Endothelial cell of umbilical vein (primary cell): ENCODE results near the gene RGR. TPM values are rescaled to one million over a fixed set of nuclear protein-coding genes. Genes with fewer than 3 reads are reported as not detected.

Source experiments
- BruUV-seq: library from RNA; stranded (reverse); fragments of 400-500 nt; replicated peaks from 2 replicates; lab custom pipeline; 2021; lab: Mats Ljungman, UMichigan
- CTCF ChIA-PET: fragments of 300-600, 350-600 bp; sonication (Branson Sonifier 250); formaldehyde crosslinking; loops from one replicate; lab custom pipeline; 2021; ENCODE audit warnings: antibody characterized with exemption, inconsistent platforms; lab: Charles Lee
- POLR2A ChIA-PET: fragments of 300-600, 350-600 bp; sonication (Branson Sonifier 250); formaldehyde crosslinking; loops from one replicate; lab custom pipeline; 2021; ENCODE audit warnings: antibody characterized with exemption, inconsistent platforms; lab: Charles Lee
- DNase-seq: peaks from one replicate; pipeline ENCODE4 v3.0.0-alpha.2; 2011; ENCODE audit warnings: low read depth, low spot score
- FAIRE-seq: peaks from 2 replicates; lab custom pipeline; 2011; peaks lifted over from hg19 to GRCh38; lab: Jason Lieb, UNC
- H2AFZ ChIP-seq: 2 replicates; pipeline ENCODE4 v1.6.0; 2012; ENCODE audit warnings: low read depth, low read length, control low read depth, inconsistent platforms
- H3K27ac ChIP-seq: 2 replicates; pipeline ENCODE4 v1.5.1; 2011; ENCODE audit warnings: low read depth, mild to moderate bottlenecking, control low read depth, low read length, moderate library complexity; ENCODE audit not compliant: insufficient read depth
- H3K27me3 ChIP-seq, 2 experiments: 2 replicates each; pipeline versions ENCODE4 v1.6.0 to v1.6.1; 2011; ENCODE audit warnings: low read length in 2 of 2, mixed read lengths in 1 of 2; ENCODE audit not compliant: control insufficient read depth in 2 of 2, insufficient read depth in 2 of 2
- H3K36me3 ChIP-seq, 2 experiments: 2 replicates in 1 of 2; 3 replicates in 1 of 2; pipeline ENCODE4 v1.5.1; 2011; ENCODE audit warnings: low read length in 2 of 2, mild to moderate bottlenecking in 1 of 2, moderate library complexity in 1 of 2; ENCODE audit not compliant: control insufficient read depth in 2 of 2, insufficient read depth in 2 of 2; ENCODE audit errors: extremely low read depth in 1 of 2
- H3K4me1 ChIP-seq: 3 replicates; pipeline ENCODE4 v1.5.1; 2011; ENCODE audit warnings: mild to moderate bottlenecking, low read length; ENCODE audit not compliant: control insufficient read depth, insufficient read depth; ENCODE audit errors: extremely low read depth
- H3K4me2 ChIP-seq: 2 replicates; pipeline ENCODE4 v1.6.1; 2011; ENCODE audit warnings: low read length, control low read depth, mixed read lengths; ENCODE audit not compliant: insufficient read depth
- H3K4me3 ChIP-seq, 3 experiments: fragments of 200-600 bp in 1 of 3; sonication (generic), shearing (Covaris generic) in 1 of 3; replicated peaks in 1 of 3; 2 replicates each; pipeline ENCODE4 v1.5.1; 2011 to 2016; ENCODE audit warnings: control low read depth in 3 of 3, low read length in 3 of 3, mild to moderate bottlenecking in 2 of 3, inconsistent platforms in 1 of 3, low read depth in 1 of 3, moderate library complexity in 1 of 3; ENCODE audit not compliant: insufficient read depth in 1 of 3
- H3K79me2 ChIP-seq: 2 replicates; pipeline ENCODE4 v1.6.0; 2012; ENCODE audit warnings: low read length, inconsistent platforms; ENCODE audit not compliant: control insufficient read depth, insufficient read depth
- H3K9ac ChIP-seq: replicated peaks from 2 replicates; pipeline ENCODE3; 2011; ENCODE audit warnings: low read length, control low read depth; ENCODE audit not compliant: insufficient read depth; ENCODE audit errors: extremely low read depth
- H3K9me1 ChIP-seq: replicated peaks from 3 replicates; pipeline ENCODE4 v1.6.0; 2011; ENCODE audit warnings: mild to moderate bottlenecking, low read length; ENCODE audit not compliant: control insufficient read depth, insufficient read depth; ENCODE audit errors: extremely low read depth
- H3K9me3 ChIP-seq: replicated peaks from 2 replicates; pipeline ENCODE4 v1.5.1; 2012; ENCODE audit warnings: low read length, inconsistent platforms; ENCODE audit not compliant: control insufficient read depth, insufficient read depth
- H4K20me1 ChIP-seq: replicated peaks from 2 replicates; pipeline ENCODE3; 2011; ENCODE audit warnings: mild to moderate bottlenecking, low read length; ENCODE audit not compliant: control insufficient read depth, insufficient read depth; ENCODE audit errors: extremely low read depth
- EZH2 ChIP-seq: IDR thresholded peaks from 2 replicates; pipeline ENCODE4 v1.6.1; 2012; ENCODE audit warnings: borderline replicate concordance, low read depth, mild to moderate bottlenecking, moderate library complexity, low read length, inconsistent platforms; ENCODE audit not compliant: severe bottlenecking
- JUN ChIP-seq: IDR thresholded peaks from 2 replicates; pipeline ENCODE4 v1.6.1; 2011; ENCODE audit warnings: borderline replicate concordance, low read depth; ENCODE audit not compliant: insufficient read length, insufficient read depth
- MAX ChIP-seq: IDR thresholded peaks from 2 replicates; pipeline ENCODE4 v1.6.1; 2011; ENCODE audit not compliant: insufficient read depth, insufficient read length
- MYC ChIP-seq: IDR thresholded peaks from one replicate; pipeline ENCODE4 v1.6.1; 2011; ENCODE audit warnings: mild to moderate bottlenecking, low read depth, low read length
- POLR2A ChIP-seq: IDR thresholded peaks from 2 replicates; pipeline ENCODE4 v1.6.1; 2012; ENCODE audit warnings: low read depth, mild to moderate bottlenecking, control low read depth, low read length
- dilution Hi-C: fragments of 300-500 bp; cut with MboI; formaldehyde crosslinking; loops from one replicate; pipeline ENCODE4 v1.15.0; 2019; ENCODE audit warnings: low sequenced_read_pairs; ENCODE audit not compliant: extremely low pct_ligation_motif_present
- intact Hi-C: fragments of 100-400 bp; cut with micrococcal nuclease; formaldehyde crosslinking; loops from one replicate; pipeline ENCODE4 v1.10.0; 2022
- polyA plus RNA-seq, 4 experiments: library from polyadenylated mRNA; depleted of rRNA in 3 of 4; stranded (reverse) in 3 of 4; unstranded in 1 of 4; fragments of >200 nt; gene quantifications; 2 replicates each; pipeline versions ENCODE4 v1.2.1 to v1.2.3, GENCODE V29; 2011 to 2012; ENCODE audit warnings: missing spikeins in 1 of 4
- total RNA-seq: library from RNA; stranded (reverse); gene quantifications from 2 replicates; pipeline ENCODE4 v1.2.3, GENCODE V29; 2021
- TF ChIP-seq, protein P1 (sequence below), 2 donors: IDR thresholded peaks; 1 replicate in 1 of 2; 2 replicates in 1 of 2; pipeline ENCODE4 v1.5.1; 2011; ENCODE audit warnings: low read length in 2 of 2, mild to moderate bottlenecking in 2 of 2, moderate library complexity in 2 of 2, control low read depth in 1 of 2, inconsistent platforms in 1 of 2, low read depth in 1 of 2; ENCODE audit not compliant: insufficient read depth in 1 of 2; ENCODE audit errors: extremely low read depth in 1 of 2

RGR gene
- total and polyA plus RNA-seq, 2 donors (not counting 3 experiments of a cell fraction or from before 2014, with no cell fraction given): not detected

DNA sequence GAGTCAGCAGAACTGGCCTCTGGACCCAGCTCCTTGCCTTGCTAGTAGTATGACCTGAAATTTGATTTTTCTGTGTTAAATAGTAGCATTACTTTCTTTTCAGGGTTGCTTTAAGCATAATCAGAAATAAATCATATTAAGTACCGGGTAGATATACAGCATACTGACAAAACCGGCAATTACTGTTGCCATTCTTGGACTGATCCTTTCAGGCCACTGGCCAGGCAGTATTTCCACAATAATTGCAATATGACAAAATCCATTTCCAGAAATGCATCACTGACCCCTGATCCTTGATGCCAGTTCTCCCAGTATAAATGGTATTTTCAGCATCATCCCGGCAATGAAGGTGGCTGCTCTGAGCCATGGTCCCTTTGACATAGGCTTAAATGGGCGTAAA is 10.4 kb upstream of the RGR start:
- H3K9me3 ChIP-seq: no peaks in the 10 kb centered on the region
- FAIRE-seq: no peak

More for the DNA sequence above, 10.4 kb upstream of the RGR start:
- POLR2A ChIA-PET: no interaction called here
- Histone ChIP-seq H2AFZ (no peak overlapping the region), H3K36me3 (no peaks in the 10 kb centered on the region), H3K27ac (no peak overlapping the region), H3K4me2 (no peak overlapping the region), H4K20me1 (no peaks in the 10 kb centered on the region), H3K79me2 (no peaks in the 10 kb centered on the region), H3K9me1 (no peaks in the 10 kb centered on the region), H3K9ac (no peak overlapping the region), H3K4me1 (no peaks in the 10 kb centered on the region), H3K4me3 (no peak overlapping the region), H3K27me3 (no peaks in the 10 kb centered on the region)
- CTCF ChIA-PET: interaction anchor here (1.4 kb wide), 1 partner anchor 20 kb away, joined by 3 read pairs; no protein-coding TSS in a partner anchor
- TF ChIP-seq MAX (no peak), JUN (no peak), EZH2 (no peak), POLR2A (no peak), MYC (no peak)
- TF ChIP-seq, protein P1, sequence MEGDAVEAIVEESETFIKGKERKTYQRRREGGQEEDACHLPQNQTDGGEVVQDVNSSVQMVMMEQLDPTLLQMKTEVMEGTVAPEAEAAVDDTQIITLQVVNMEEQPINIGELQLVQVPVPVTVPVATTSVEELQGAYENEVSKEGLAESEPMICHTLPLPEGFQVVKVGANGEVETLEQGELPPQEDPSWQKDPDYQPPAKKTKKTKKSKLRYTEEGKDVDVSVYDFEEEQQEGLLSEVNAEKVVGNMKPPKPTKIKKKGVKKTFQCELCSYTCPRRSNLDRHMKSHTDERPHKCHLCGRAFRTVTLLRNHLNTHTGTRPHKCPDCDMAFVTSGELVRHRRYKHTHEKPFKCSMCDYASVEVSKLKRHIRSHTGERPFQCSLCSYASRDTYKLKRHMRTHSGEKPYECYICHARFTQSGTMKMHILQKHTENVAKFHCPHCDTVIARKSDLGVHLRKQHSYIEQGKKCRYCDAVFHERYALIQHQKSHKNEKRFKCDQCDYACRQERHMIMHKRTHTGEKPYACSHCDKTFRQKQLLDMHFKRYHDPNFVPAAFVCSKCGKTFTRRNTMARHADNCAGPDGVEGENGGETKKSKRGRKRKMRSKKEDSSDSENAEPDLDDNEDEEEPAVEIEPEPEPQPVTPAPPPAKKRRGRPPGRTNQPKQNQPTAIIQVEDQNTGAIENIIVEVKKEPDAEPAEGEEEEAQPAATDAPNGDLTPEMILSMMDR (IDR thresholded peaks at IDR 0.05; ENCODE audit: extremely low read depth in 1 of 2, insufficient read depth in 1 of 2, low read depth in 1 of 2, low read length in 2 of 2): no peak
- dilution Hi-C loops: no loop called here
- no TSS peak for BruUV-seq
- DNase-seq: no peak
- intact Hi-C loops: no loop called here
